Ascending aorta (tissue), 2 donors: Measurements from ENCODE around the gene DDX46. TPM values are rescaled to one million over a fixed set of nuclear protein-coding genes. Genes with fewer than 3 reads are reported as not detected.
"Not testable (repeated sequence)": the region's sequence is repeated elsewhere in the genome, so short reads cannot be mapped to it uniquely, and the experiment has no call there.

Experiments used
- DNase-seq, 2 donors: peaks; one replicate each; pipeline ENCODE4 v3.0.0-alpha.2; 2019; ENCODE audit warnings: low spot score in 2 of 2
- H3K27ac ChIP-seq, 2 donors: fragments of 200-600 bp; sonication (generic); one replicate each; pipeline ENCODE4 v1.5.1; 2016 to 2017; ENCODE audit warnings: mild to moderate bottlenecking in 1 of 2
- H3K27me3 ChIP-seq: fragments of 200-600 bp; sonication (generic); one replicate; pipeline ENCODE4 v1.5.1; 2017
- H3K36me3 ChIP-seq, 2 donors: fragments of 200-600 bp; sonication (generic); one replicate each; pipeline ENCODE4 v1.5.1; 2016
- H3K4me1 ChIP-seq, 2 donors: fragments of 200-600 bp; sonication (generic); one replicate each; pipeline ENCODE4 v1.5.1; 2016 to 2017; ENCODE audit warnings: mild to moderate bottlenecking in 1 of 2
- H3K4me3 ChIP-seq, 2 donors: fragments of 200-600 bp; sonication (generic); one replicate each; pipeline ENCODE4 v1.5.1; 2016 to 2017; ENCODE audit warnings: mild to moderate bottlenecking in 1 of 2
- H3K9me3 ChIP-seq, 2 donors: fragments of 200-600 bp; sonication (generic); one replicate each; pipeline ENCODE4 v1.5.1; 2016
- CTCF ChIP-seq, 3 experiments: fragments of 200-600 bp in 2 of 3; fragments of 450-650 bp in 1 of 3; sonication (generic) in 2 of 3; IDR thresholded peaks; one replicate each; pipeline ENCODE4 v1.5.1; 2016 to 2019; ENCODE audit warnings: antibody characterized with exemption in 3 of 3, mild to moderate bottlenecking in 1 of 3, moderate library complexity in 1 of 3
- intact Hi-C: fragments of 100-400 bp; cut with DNase I; formaldehyde crosslinking; loops from one replicate; pipeline ENCODE4 v1.15.1; 2023
- total RNA-seq: library from RNA; depleted of rRNA; stranded (reverse); fragments of >200 nt; gene quantifications from one replicate; pipeline ENCODE4 v1.1.0, GENCODE V29; 2016

The DDX46 gene
- total RNA-seq, 1 donor from 2014 or later = 84.1 TPM

- no peaks in the 10 kb centered on the region for H3K27me3 ChIP-seq
- DNase-seq = no peak
- no peak for TF ChIP-seq CTCF (IDR thresholded peaks at IDR 0.05)
- H3K4me1 ChIP-seq = peaks cover 0 to 9% of the 10 kb centered on the region in 2 donors
- H3K27ac ChIP-seq = no peak overlapping the region
- H3K9me3 ChIP-seq = no peaks in the 10 kb centered on the region
- H3K36me3 ChIP-seq = peaks cover 9% of the 10 kb centered on the region in 2 donors
- intact Hi-C loops = no loop called here
- no peak overlapping the region for H3K4me3 ChIP-seq
Observed at GRCh38 chr5:134741052-134741451, 17.5 kb upstream of the DDX46 start.

- H3K27me3 ChIP-seq = no peaks in the 10 kb centered on the region
Observed at GRCh38 chr5:134742134-134742533, 16.4 kb upstream of the DDX46 start.

GRCh38 chr5:134749415-134749814, 9.2 kb upstream of the DDX46 start:
- Histone ChIP-seq H3K36me3 (peaks cover 12 to 33% of the 10 kb centered on the region in 2 donors), H3K9me3 (no peaks in the 10 kb centered on the region), H3K27me3 (no peaks in the 10 kb centered on the region), H3K4me3 (no peak overlapping the region), H3K4me1 (no peaks in the 10 kb centered on the region), H3K27ac (no peak overlapping the region)
- intact Hi-C loops = no loop called here
- no peak for TF ChIP-seq CTCF (IDR thresholded peaks at IDR 0.05)
- no peak for DNase-seq

More at GRCh38 chr5:134742134-134742533, 16.4 kb upstream of the DDX46 start:
- H3K4me3 ChIP-seq = no peak overlapping the region
- no peaks in the 10 kb centered on the region for H3K9me3 ChIP-seq
- no peak overlapping the region for H3K27ac ChIP-seq
- no peak for DNase-seq
- peaks cover 0 to 9% of the 10 kb centered on the region in 2 donors for H3K4me1 ChIP-seq
- intact Hi-C loops = no loop called here
- no peak for TF ChIP-seq CTCF (IDR thresholded peaks at IDR 0.05)
- peaks cover 9% of the 10 kb centered on the region in 2 donors for H3K36me3 ChIP-seq

GRCh38 chr5:134758176-134758503, 439 bp upstream of the DDX46 start:
- no peak for TF ChIP-seq CTCF (IDR thresholded peaks at IDR 0.05)

GRCh38 chr5:134767528-134768291, 9.1 kb downstream of the DDX46 start:
- H3K4me3 ChIP-seq, DNase-seq, H3K9me3 ChIP-seq, H3K27me3 ChIP-seq, H3K27ac ChIP-seq, H3K4me1 ChIP-seq, intact Hi-C loops: not testable (repeated sequence)
- H3K36me3 ChIP-seq = peaks cover 77 to 89% of the 10 kb centered on the region in 2 donors

More at GRCh38 chr5:134758176-134758503, 439 bp upstream of the DDX46 start:
- H3K36me3 ChIP-seq = peaks cover 0 to 1% of the 10 kb centered on the region in 2 donors
- H3K4me1 ChIP-seq = peaks cover 3 to 7% of the 10 kb centered on the region in 2 donors
- no peaks in the 10 kb centered on the region for H3K27me3 ChIP-seq
- intact Hi-C loops = loop anchor here (1.0 to 5.0 kb wide), 2 partner anchors 20 to 89 kb away; partner anchors contain the start of genes C5orf24 and CAMLG
- no peaks in the 10 kb centered on the region for H3K9me3 ChIP-seq
- H3K27ac ChIP-seq = peak overlapping the region; percentile 74 to 82
- DNase-seq = no peak
- peak overlapping the region; percentile 91 to 97 for H3K4me3 ChIP-seq

GRCh38 chr5:134769206-134769605, 10.6 kb downstream of the DDX46 start:
- Histone ChIP-seq H3K4me1 (no peaks in the 10 kb centered on the region), H3K36me3 (peaks cover 90 to 99% of the 10 kb centered on the region in 2 donors), H3K4me3 (no peak overlapping the region), H3K9me3 (no peaks in the 10 kb centered on the region), H3K27me3 (no peaks in the 10 kb centered on the region), H3K27ac (no peak overlapping the region)
- intact Hi-C loops = no loop called here
- no peak for TF ChIP-seq CTCF (IDR thresholded peaks at IDR 0.05)
- no peak for DNase-seq
